GM21619 (cell line): ENCODE data around the gene RNF224.

ENCODE experiments used
- ATAC-seq: cut with Tn5 transposase; IDR thresholded peaks from one replicate; pipeline ENCODE4 v1.9.1; 2021; ENCODE audit not compliant: unreplicated experiment

RNF224 gene

DNA sequence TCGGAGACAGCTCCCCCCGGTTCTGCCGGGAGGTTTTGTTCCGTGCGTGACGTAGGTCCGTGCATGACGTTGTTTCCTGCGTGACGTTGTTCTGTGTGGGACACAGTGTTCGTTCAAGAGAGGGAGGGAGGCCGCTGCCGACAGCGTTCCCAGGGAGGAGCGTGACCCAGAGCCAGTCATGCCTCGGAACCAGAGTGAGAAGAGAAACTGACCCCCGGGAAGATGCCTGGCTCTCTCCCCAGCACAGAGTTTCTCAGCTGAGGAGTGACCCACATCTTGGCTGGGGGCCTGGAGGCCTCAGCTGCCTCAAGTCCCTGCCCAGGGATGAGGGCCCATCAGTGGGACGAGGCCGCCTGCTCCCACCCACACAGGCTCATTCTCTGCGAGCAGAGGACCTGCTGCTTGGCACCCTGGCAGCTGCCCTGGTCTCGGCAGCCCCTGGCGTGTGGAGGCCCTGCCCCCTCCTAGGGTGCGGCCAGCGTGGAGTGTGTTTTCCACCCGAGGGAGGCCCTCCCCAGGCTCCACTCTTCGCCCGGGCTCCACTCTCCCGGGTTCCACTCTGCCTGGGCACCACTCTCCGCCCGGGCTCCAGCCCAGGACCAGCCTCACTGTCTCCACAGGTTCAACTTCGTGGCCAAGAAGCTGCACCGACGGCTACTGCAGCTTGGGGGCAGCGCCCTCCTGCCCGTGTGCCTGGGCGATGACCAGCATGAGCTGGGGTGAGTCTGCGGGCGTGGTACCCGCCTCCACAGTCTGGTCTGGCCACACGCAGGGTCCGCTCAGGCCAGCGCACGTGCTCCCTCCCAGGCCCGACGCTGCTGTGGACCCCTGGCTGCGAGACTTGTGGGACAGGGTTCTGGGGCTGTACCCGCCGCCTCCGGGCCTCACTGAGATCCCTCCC is 13.9 kb upstream of the RNF224 start:
- no peak for ATAC-seq

DNA sequence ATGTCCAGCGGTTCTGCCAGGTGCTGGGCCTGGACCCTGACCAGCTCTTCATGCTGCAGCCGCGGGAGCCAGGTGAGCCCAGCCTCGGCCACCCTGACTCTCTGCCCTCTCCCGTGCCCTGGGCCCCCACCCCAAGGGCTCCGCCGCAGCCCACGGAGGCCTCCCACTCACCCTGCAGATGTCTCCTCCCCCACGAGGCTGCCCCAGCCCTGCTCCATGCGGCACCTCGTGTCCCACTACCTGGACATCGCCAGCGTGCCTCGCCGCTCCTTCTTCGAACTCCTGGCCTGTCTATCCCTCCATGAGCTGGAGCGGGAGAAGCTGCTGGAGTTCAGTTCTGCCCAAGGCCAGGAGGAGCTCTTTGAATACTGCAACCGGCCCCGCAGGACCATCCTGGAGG is 12.7 kb upstream of the RNF224 start:
- ATAC-seq = no peak

GRCh38 chr9:137215196-137215986 is 11.9 kb upstream of the RNF224 start:
- no peak for ATAC-seq

DNA sequence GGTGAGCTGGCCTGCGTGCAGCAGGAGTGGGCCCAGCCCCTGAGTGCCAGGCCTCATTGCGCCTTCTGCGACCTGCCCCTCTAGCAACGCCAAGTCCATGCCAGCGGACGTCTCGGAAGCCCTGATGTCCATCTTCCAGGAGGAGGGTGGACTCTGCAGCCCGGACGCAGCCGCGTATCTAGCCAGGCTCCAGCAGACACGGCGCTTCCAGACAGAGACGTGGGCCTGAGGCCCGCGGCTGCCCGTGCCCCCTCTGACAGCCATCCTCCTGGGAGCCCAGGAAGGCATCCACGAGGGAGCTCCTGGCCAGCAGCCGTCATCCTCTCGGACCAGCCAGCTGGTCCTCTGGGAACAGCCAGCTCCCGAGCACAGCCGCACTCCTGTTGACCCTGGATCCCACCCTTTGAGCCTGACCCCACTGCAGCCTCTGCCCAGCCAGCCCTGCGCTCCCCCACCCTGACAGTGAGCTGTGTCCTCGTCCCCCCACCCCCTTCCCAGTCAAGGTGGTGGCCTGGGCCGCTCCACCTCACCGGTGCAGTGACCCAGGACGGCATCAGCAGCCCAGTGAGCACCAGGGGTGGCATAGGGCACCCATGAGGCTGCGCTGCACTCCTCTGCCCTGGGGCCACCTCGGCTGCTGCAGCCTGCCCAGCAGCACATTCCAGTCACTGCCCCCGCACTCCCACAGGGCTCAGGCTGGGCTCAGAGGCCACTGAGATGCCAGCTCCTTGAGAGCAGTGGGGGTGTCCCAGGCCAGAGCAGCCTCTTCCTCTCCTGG is 10.9 kb upstream of the RNF224 start:
- no peak for ATAC-seq

DNA sequence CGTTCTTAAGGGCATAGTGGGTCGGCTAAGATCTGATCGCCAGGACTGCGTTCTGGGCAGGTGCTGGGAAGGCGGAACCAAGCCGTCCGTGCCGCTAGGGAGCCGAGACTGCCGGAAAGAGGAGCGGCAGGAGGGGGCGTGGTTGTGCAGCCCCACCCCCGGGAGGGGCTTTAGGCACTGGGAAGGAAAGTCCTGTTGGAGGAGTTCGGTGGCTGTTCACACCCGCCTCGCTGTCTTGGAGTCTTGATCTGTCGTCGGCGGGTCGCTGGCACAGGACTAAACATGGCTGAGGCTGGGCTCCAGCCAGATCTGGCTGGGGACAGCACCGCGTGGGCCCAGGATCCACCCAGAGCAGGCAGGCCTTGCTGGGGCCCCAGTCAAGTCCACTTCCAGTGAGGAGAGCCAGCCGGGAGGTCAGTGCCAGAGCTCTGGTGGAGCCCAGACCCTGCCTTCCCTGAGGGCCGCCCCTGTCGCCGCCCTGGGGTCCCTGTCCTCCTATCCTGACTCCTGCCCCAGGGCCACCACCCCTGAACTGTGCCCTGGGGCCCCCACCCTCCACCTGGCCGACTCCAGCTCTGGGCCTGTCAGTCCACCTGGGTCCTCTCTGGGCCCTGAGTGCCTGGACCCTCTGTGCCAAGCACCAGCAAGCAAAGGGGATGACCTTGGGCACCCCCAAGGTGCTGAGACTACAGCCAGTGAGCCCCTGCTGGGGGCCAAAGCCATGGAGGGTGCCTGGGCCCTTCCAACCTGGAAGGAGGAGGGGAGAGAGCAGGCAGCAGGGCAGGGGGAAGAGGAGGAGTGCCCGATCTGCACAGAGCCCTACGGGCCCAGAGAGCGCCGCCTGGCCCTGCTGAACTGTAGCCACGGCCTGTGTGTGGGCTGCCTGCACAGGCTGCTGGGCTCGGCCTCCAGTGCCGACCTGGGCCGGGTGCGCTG is 9.8 kb upstream of the RNF224 start:
- no peak for ATAC-seq

GRCh38 chr9:137218212-137218753 is 9.0 kb upstream of the RNF224 start:
- ATAC-seq = no peak

DNA sequence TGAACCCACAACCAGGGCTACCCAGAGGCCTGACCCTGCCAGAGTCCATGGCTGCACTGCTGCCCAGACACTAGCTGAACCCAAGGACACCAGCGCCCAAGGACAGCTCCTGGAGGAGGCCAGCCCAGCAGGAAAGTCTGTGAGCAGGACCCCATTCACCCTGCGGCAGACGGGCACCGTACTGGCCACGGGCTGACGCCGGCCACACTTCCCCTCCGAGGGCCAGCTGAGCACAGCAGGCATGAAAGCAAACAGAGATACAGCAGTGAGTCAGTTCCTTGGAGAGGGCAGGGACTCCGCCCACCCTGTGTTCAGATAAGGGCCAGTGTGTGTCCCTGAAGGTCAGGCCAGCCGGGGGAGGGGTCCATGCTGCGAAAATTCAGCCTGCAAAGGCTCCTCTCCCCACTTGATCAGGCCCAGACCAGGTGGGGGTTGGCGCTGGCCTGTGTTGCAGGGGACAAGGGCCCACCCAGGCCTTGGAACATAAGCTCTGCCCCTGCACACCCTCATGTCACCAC is 8.5 kb upstream of the RNF224 start:
- no peak for ATAC-seq

DNA sequence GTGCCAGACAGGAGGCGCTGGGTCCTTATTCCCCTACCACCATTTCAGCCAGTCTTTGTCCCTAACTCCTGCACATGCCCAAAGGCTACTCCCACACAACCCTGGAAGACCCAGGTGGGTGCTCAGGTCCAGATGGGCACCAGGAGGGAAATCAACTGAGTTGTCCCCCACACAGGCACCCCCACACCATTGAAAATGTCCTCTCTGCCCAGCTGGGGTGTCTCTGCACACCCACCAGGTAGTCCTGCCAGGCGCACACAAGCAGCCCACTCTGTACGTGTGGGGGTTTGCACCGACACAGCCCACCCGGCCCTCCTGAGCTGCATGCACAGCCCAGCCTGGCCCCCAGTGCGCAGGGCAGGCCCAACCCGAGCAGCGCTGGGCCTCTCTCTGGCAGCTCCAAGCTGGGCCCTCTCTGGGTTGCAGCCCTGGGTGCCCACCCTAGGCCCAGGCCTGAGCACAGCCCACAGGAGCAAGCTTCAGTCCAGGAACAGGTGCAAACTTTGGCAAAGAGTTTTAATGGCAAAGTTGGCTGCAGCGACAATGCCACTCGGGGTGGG is 7.5 kb upstream of the RNF224 start:
- no peak for ATAC-seq

DNA sequence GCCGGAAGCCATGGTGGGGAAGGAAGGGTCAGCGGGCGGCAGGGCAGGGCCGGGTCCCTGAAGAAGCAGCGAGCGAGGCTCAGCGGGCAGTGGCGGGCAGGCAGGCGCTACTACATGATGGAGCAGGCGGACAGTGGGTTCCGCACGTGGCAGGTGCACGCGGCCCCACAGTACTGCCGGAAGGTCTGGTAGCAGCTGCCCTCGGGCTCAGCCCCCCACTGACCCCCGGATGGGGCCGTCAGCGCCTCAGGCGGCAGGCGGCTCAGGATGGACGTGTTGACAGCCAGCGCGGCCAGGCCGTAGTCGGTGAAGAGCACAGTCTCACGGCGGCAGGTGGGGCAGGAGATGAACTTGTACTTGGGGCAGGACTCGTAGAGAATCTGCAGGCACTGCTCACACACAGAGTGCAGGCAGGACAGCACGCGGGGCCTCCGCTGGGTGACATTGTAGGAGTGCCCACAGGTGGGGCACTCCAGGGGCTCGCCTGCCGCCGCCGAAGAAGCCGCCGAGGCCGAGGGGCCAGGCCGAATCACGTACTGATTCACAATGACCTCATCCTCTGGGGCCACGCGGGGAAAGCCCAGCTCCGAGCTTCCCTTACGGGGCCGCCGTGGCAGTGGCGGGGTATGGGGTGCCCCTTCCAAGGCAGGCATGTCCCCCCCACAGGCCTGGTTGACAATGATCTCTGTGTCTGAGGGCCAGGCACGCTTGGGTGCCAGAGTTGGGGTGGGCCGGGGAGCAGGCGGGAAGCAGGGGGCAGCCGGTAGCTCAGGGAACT is 6.8 kb upstream of the RNF224 start:
- ATAC-seq = no peak

DNA sequence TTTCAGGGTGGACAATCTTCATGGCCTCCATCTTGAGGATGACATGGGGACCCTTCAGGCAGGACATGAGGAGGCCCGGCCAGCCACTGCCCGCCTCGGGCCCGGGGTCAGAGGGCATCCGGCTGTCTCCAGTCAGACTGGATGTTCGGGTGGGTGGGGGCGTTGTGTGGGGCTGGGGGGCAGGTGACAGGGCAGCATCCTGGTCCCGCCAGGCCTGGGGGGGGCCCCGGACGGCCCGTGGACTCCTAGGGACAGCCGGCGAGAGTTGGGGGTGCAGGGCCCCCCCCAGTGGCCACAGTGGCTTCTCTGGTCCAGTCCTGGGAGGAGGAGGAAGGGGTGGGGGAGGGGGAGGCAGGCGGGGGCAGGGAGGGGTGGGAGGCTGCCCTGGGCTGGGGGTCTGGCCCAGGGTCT is 6.2 kb upstream of the RNF224 start:
- ATAC-seq = no peak

GRCh38 chr9:137221506-137222111 is 5.7 kb upstream of the RNF224 start:
- ATAC-seq = no peak

DNA sequence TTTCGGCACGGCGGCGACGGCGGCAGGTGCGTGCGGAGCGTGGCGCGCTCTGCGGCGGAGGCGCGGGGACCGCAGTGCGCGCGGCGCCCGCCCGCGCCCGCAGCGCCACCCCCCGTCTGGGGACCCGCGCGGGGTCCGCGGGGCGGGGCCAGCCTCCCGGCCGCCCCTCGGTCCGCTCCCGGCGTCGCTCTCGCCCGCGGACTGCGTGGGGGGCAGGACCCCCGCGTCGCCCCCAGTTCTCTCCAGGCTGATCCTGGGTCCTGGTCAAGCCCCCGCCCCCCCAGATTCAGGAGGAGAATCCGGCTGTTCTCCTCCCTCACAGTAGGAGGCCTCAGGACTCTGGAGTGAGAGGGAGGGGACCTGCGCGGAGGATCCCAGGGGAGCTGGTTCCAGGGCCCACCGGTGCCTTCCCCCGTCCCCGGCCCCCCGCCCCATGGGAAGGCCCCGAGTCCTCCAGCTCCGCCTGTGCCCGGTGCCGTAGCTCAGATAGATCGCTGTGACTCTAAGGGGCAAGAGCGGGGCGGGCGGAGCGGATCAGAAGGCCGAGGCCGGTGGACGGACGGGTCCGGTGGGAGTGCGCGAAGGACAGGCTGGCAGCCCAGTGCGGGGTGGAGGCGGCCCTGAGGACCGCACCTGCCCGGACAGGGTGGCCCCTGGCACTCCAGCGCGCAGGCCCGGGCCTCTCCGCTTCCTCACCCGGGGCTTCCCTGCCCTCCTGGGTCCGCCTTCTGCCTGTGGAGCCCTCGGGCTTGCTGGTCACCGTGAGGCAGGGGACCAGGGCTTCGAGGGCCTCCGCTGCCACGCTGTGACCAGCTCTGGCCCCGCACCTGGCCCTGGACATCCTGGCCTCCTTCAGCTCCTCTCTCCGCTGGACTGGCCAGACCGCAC is 4.9 kb upstream of the RNF224 start, which contains the start of gene RNF208:
Gene RNF208, minus strand, starts transcription at position 51 of the 888 bp plus-strand sequence. CDS start 1,028 bp downstream, outside the sequence.
- peak; percentile 3 for ATAC-seq

DNA sequence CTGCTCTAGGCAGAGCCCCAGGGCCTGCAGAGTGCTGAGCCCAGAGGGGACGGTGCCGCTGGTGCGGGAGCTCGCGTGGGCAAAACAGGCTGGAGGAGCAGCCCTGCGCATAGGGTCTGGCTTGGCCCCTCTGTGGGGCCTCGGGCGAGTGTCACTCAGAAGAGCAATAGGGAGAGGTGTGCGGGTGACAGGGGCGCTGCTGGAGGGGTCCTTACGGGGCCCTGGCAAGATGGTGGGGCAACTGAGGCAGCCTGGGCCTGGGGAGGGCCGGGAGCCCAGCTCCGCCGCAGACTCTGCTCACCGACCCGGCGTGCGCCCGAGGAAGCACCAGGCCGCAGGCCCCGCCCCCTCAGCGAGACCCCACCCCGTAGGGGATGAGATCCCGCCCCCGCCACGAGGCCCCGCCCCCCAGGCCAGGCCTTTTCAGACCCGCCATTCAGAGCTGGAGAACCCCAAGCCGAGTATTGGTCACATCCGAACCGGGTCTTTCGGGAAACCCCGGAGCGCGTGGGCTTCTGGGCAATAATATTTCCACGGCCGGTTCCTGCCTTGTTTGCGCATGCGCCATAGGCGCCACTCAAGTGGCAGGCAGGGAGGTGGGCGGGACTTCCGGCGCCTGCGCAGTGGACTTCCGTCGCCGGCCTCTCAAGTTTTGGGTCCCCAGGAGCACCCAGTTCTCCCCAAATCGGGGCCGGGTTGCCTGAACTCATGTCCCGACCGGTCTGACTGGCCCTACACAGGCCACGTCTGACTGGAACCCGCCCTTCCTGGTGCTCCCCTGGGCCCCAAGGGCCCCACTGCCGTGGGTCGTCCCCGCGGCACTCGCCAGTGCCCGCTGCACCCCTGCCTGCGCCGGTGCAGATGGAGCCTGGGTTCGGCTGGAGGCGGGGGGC is 4.0 kb upstream of the RNF224 start:
- peak; percentile 64 for ATAC-seq

DNA sequence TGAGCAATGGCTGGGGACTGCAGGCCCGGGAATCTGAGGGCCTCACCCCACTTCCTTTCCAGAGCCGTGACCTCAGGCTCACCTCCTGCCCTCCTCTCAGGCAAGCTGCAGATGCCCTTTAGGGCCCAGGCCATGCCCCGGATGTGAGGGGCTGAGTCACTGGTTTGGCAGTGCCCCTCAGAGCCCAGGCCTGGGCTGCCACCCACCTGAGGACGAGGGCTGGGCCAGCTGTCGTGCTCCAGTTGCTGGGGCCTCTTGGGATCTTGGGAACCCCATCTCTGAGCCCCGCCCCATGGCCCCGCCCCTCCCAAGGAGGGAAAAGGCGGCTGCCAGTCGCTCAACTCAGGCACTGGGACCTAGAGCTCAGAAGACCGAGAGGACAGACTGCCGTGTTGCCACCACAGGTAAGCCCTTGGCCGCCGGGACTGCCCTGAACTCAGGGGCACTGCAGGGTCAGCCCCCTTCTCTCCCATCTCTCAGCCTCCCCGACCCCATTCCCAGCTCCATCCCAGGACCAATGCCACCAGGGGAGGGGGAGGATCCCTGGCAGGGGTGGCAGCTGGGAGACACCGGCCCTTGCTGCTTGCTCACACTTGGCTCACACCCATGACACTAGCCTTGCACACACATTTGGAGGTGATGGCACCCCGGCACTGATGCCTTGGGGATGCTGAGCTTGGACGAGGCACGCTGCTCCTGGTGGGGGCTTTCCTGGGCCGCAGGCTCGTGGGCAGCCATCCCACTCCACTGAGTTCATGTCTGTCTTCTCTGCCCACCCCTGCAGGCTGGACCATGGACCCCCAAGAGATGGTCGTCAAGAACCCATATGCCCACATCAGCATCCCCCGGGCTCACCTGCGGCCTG is 2.2 kb upstream of the RNF224 start, which contains the start of gene CYSRT1:
Gene CYSRT1, plus strand, starts transcription at position 345 of the 865 bp plus-strand sequence. Its CDS starts 448 bp downstream, at position 793.
- no peak for ATAC-seq
